Spleen (tissue), 11 donors: ENCODE results near the gene ANKRD44. TPM values are rescaled to one million over a fixed set of nuclear protein-coding genes. Genes with fewer than 3 reads are reported as not detected.

Experiments
- DNase-seq: peaks from one replicate; pipeline ENCODE4 v3.0.0-alpha.2; 2020
- H3K27ac ChIP-seq, 8 donors: fragments of 200-600 bp; sonication (generic) in 7 of 8; 1 replicate in 4 of 8; 2 replicates in 4 of 8; pipeline versions ENCODE4 v1.5.0 to v1.8.0; 2016 to 2021; ENCODE audit warnings: inconsistent platforms in 4 of 8, mild to moderate bottlenecking in 4 of 8, moderate library complexity in 1 of 8
- H3K27me3 ChIP-seq, 7 donors: fragments of 200-600 bp; sonication (generic) in 6 of 7; replicated peaks in 1 of 7; 1 replicate in 4 of 7; 2 replicates in 3 of 7; pipeline versions ENCODE4 v1.5.0 to v1.8.0; 2016 to 2021; ENCODE audit warnings: inconsistent platforms in 3 of 7, mild to moderate bottlenecking in 1 of 7
- H3K36me3 ChIP-seq, 6 donors: fragments of 200-600 bp; sonication (generic) in 5 of 6; 1 replicate in 4 of 6; 2 replicates in 2 of 6; pipeline versions ENCODE4 v1.5.0 to v1.8.0; 2016 to 2021; ENCODE audit warnings: inconsistent platforms in 2 of 6
- H3K4me1 ChIP-seq, 6 donors: fragments of 200-600 bp; sonication (generic) in 5 of 6; 1 replicate in 3 of 6; 2 replicates in 3 of 6; pipeline versions ENCODE4 v1.5.0 to v1.8.0; 2016 to 2021; ENCODE audit warnings: inconsistent platforms in 3 of 6
- H3K4me3 ChIP-seq, 8 donors: fragments of 200-600 bp; sonication (generic) in 7 of 8; 1 replicate in 4 of 8; 2 replicates in 4 of 8; pipeline versions ENCODE4 v1.5.0 to v1.8.0; 2016 to 2021; ENCODE audit warnings: inconsistent platforms in 4 of 8, mild to moderate bottlenecking in 4 of 8, moderate library complexity in 2 of 8
- H3K9me3 ChIP-seq, 8 donors: fragments of 200-600 bp; sonication (generic) in 7 of 8; 1 replicate in 4 of 8; 2 replicates in 4 of 8; pipeline versions ENCODE4 v1.5.0 to v1.8.0; 2016 to 2021; ENCODE audit warnings: inconsistent platforms in 4 of 8
- CTCF ChIP-seq, 11 experiments: fragments of 200-600 bp in 7 of 11; fragments of 450-650 bp in 4 of 11; sonication (generic) in 4 of 11; IDR thresholded peaks in 8 of 11; conservative IDR thresholded peaks in 3 of 11; 1 replicate in 7 of 11; 2 replicates in 4 of 11; pipeline versions ENCODE4 v1.4.0 to v1.8.0; 2016 to 2021; ENCODE audit warnings: antibody characterized with exemption in 11 of 11, inconsistent platforms in 4 of 11, mild to moderate bottlenecking in 1 of 11
- POLR2A ChIP-seq, 3 donors: fragments of 450-650 bp; IDR thresholded peaks; one replicate each; pipeline ENCODE4 v1.5.1; 2017; ENCODE audit warnings: antibody characterized with exemption in 3 of 3, mild to moderate bottlenecking in 1 of 3
- POLR2AphosphoS5 ChIP-seq, 3 donors: sonication (generic); formaldehyde crosslinking; IDR thresholded peaks; one replicate each; pipeline ENCODE4 v1.5.1; 2017; ENCODE audit warnings: antibody characterized with exemption in 3 of 3
- WGBS, 5 donors: extraction: QIAGEN DNeasy Blood & Tissue Kit in 3 of 5; methylation state at CpG; one replicate each; pipeline versions ENCODE4 v1.1.5 to v1.1.7; 2013 to 2018; 5-methylcytosine and 5-hydroxymethylcytosine counted together
- intact Hi-C: fragments of 100-400 bp; cut with DNase I; formaldehyde crosslinking; loops from one replicate; pipeline ENCODE4 v1.15.0; 2023; ENCODE audit warnings: low total_unique reads
- polyA plus RNA-seq, 3 donors: library from polyadenylated mRNA; stranded (reverse); fragments of 200-250 nt; gene quantifications; one replicate each; pipeline ENCODE4 v1.2.1, GENCODE V29; 2013
- total RNA-seq, 7 donors: library from RNA; depleted of rRNA in 3 of 7; stranded (reverse); fragments of >200 nt in 3 of 7; fragmentation: NEBNext Ultra II Directional in 4 of 7; extraction: Animal tissue kit (Norgen Biotek cat#: 25700) in 4 of 7; gene quantifications; one replicate each; pipeline versions ENCODE4 v1.1.0 to v1.2.1, GENCODE V29; 2016 to 2021
- donor health status: healthy with polysubstance abuse.
- donor health status: DM: no; HTN: no; CAD: no; lungs with moderate emphysema.
- donor health status: DM: no; HTN: no; CAD: no.
- donor health status: Bipolar disorder and iron deficiency.
- donor health status: healthy.
- donor health status: DM: no; HTN: no; CAD: no.
- donor health status: DM: yes; HTN: yes; CAD: no.

Gene ANKRD44
- total and polyA plus RNA-seq, 10 donors, result 16.0 to 183 (median 140) TPM

- no peaks in the 10 kb centered on the region for H3K27me3 ChIP-seq
- intact Hi-C loops, result no loop called here
- no peaks in the 10 kb centered on the region for H3K9me3 ChIP-seq
- no peak overlapping the region for H3K4me3 ChIP-seq
- 81 to 85% (median 83%) methylated on average over 5 of the region's 5 CpGs for WGBS, 5 donors
- no peak for DNase-seq
- H3K4me1 ChIP-seq, result peaks cover 37 to 87% (median 81%) of the 10 kb centered on the region in 6 donors
- peak overlapping the region in 6 of 8 donors; percentile 9 to 80 (median 59) for H3K27ac ChIP-seq
- TF ChIP-seq CTCF (IDR thresholded peaks at IDR 0.05 in 8 of 11, conservative IDR thresholded peaks at IDR 0.05 in 3 of 11) (no peak), POLR2A (IDR thresholded peaks at IDR 0.05) (no peak), POLR2AphosphoS5 (IDR thresholded peaks at IDR 0.05) (no peak)
- peaks cover 0 to 4% (median 0%) of the 10 kb centered on the region in 6 donors for H3K36me3 ChIP-seq
These were observed 46.2 kb downstream of the ANKRD44 start for GRCh38 chr2:197264332-197264731.

DNA sequence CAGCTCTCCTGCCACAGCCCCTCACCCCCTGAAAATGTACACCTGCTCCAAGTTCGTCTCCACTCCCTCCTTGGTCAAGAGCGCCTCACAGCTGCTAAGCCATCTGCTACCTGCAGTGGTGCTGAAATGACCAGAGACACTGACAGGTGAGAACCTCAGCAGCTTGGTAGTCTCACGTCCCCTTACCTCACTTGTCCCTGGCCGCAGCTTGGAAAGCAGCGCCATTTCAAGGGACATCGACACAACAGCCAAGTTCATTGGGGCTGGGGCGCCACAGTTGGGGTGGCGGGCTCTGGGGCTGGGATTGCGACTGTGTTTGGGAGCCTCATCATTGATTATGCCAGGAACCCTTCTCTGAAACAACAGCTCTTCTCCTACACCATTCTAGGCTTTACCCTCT, 47.5 kb downstream of the ANKRD44 start:
- whole genome bisulfite sequencing, 5 donors, result 91 to 95% (median 94%) methylated on average over 4 to 9 of the region's 9 CpGs
- H3K4me1 ChIP-seq, result peaks cover 49 to 87% (median 81%) of the 10 kb centered on the region in 6 donors
- H3K27ac ChIP-seq, result peak overlapping the region in 6 of 8 donors; percentile 13 to 80 (median 68)
- no peaks in the 10 kb centered on the region for H3K27me3 ChIP-seq
- H3K4me3 ChIP-seq, result no peak overlapping the region
- intact Hi-C loops, result no loop called here
- DNase-seq, result peak; percentile 76
- no peaks in the 10 kb centered on the region for H3K9me3 ChIP-seq
- TF ChIP-seq POLR2AphosphoS5 (IDR thresholded peaks at IDR 0.05) (peak in 1 of 3 donors; percentile 26), POLR2A (IDR thresholded peaks at IDR 0.05) (no peak), CTCF (IDR thresholded peaks at IDR 0.05 in 8 of 11, conservative IDR thresholded peaks at IDR 0.05 in 3 of 11) (no peak)
- H3K36me3 ChIP-seq, result no peaks in the 10 kb centered on the region

GRCh38 chr2:197261808-197262226, 48.8 kb downstream of the ANKRD44 start:
- Histone ChIP-seq H3K4me3 (peak overlapping the region in 2 of 8 donors; percentile 0 to 34), H3K9me3 (no peaks in the 10 kb centered on the region), H3K27me3 (no peaks in the 10 kb centered on the region), H3K4me1 (peaks cover 60 to 87% (median 81%) of the 10 kb centered on the region in 6 donors), H3K27ac (peak overlapping the region; percentile 47 to 80 (median 68)), H3K36me3 (no peaks in the 10 kb centered on the region)
- 15 to 29% (median 25%) methylated on average over 6 of the region's 6 CpGs for WGBS, 5 donors
- DNase-seq, result no peak
- TF ChIP-seq CTCF (IDR thresholded peaks at IDR 0.05 in 8 of 11, conservative IDR thresholded peaks at IDR 0.05 in 3 of 11), result no peak
- TF ChIP-seq POLR2AphosphoS5 (IDR thresholded peaks at IDR 0.05), result peak in 1 of 3 donors; percentile 17
- intact Hi-C loops, result no loop called here

DNA sequence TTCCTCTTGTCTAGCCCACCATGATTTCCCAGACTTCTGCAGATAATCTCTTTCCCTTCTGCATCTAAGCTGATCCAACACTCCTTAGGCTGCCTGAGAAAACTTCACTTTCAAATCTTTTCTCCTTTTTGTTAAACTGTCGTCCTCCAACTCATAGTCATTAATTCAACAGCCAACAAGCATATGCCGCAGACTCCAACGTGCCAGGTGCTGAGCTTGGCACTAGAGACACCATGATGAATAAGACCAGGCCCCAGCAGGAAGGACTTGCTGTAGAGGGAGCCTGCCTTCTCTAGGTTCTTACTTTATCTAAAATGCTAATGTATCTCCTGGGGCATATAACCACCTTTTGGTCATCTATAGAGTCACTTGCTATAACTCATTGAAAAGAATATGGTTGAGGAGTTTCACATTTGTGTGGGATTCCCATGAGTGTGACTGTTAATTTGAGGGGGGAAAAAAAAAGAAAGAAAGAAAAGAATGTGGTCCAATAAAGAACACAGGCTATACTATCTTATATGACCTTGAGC, 51.0 kb downstream of the ANKRD44 start:
- no peak overlapping the region for H3K4me3 ChIP-seq
- peak overlapping the region in 7 of 8 donors; percentile 50 to 92 (median 87) for H3K27ac ChIP-seq
- intact Hi-C loops, result no loop called here
- no peaks in the 10 kb centered on the region for H3K9me3 ChIP-seq
- WGBS, 5 donors, result 81 to 91% (median 83%) methylated on average over 3 of the region's 3 CpGs
- peaks cover 60 to 87% (median 81%) of the 10 kb centered on the region in 6 donors for H3K4me1 ChIP-seq
- no peaks in the 10 kb centered on the region for H3K36me3 ChIP-seq
- TF ChIP-seq CTCF (IDR thresholded peaks at IDR 0.05 in 8 of 11, conservative IDR thresholded peaks at IDR 0.05 in 3 of 11) (no peak), POLR2A (IDR thresholded peaks at IDR 0.05) (no peak), POLR2AphosphoS5 (IDR thresholded peaks at IDR 0.05) (no peak)
- DNase-seq, result no peak
- no peaks in the 10 kb centered on the region for H3K27me3 ChIP-seq
